PC-9 (cell line): ENCODE data around the gene TF. TPM values are rescaled to one million over a fixed set of nuclear protein-coding genes. Genes with fewer than 3 reads are reported as not detected.

Experiments used
- BruUV-seq: library from RNA; stranded (reverse); fragments of 400-500 nt; replicated peaks from 2 replicates; lab custom pipeline; 2021; lab: Mats Ljungman, UMichigan
- CTCF ChIA-PET: fragments of 300-600 bp; sonication (Branson Sonifier 250); formaldehyde crosslinking; loops from one replicate; lab custom pipeline; 2022; ENCODE audit warnings: antibody characterized with exemption; lab: Charles Lee
- POLR2A ChIA-PET: fragments of 300-600 bp; sonication (Branson Sonifier 250); formaldehyde crosslinking; loops from one replicate; lab custom pipeline; 2022; ENCODE audit warnings: antibody characterized with exemption; ENCODE audit not compliant: unreplicated experiment; lab: Charles Lee
- DNase-seq, 2 experiments: peaks; one replicate each; pipeline versions ENCODE4 v3.0.0 to v3.0.0-alpha.2; 2015 to 2022; ENCODE audit warnings: mixed read lengths in 1 of 2
- H2AFZ ChIP-seq: fragments of 200-600 bp; sonication (generic); 2 replicates; pipeline ENCODE4 v1.8.1; 2017; ENCODE audit warnings: antibody characterized with exemption
- H3F3A ChIP-seq: fragments of 200-600 bp; sonication (generic); 2 replicates; pipeline ENCODE4 v1.8.1; 2017; ENCODE audit warnings: antibody characterized with exemption, mild to moderate bottlenecking, low read depth; ENCODE audit not compliant: insufficient read depth
- H3K27ac ChIP-seq: fragments of 200-600 bp; sonication (generic); 2 replicates; pipeline ENCODE4 v1.6.1; 2016; ENCODE audit warnings: mixed run types
- H3K27me3 ChIP-seq: fragments of 200-600 bp; sonication (generic); 2 replicates; pipeline ENCODE4 v1.6.1; 2016; ENCODE audit warnings: low read depth, mixed run types; ENCODE audit not compliant: insufficient read depth
- H3K36me3 ChIP-seq: fragments of 200-600 bp; sonication (generic); 2 replicates; pipeline ENCODE4 v1.6.1; 2016; ENCODE audit warnings: low read depth, mixed run types
- H3K4me1 ChIP-seq: fragments of 200-600 bp; sonication (generic); replicated peaks from 2 replicates; pipeline ENCODE4 v1.6.1; 2016; ENCODE audit warnings: mixed run types; ENCODE audit not compliant: insufficient read depth
- H3K4me2 ChIP-seq: fragments of 200-600 bp; sonication (generic); 2 replicates; pipeline ENCODE4 v1.6.1; 2017; ENCODE audit warnings: mixed run types
- H3K4me3 ChIP-seq: fragments of 200-600 bp; sonication (generic); 2 replicates; pipeline ENCODE4 v1.6.1; 2016; ENCODE audit warnings: mixed run types
- H3K79me2 ChIP-seq: fragments of 200-600 bp; sonication (generic); 2 replicates; pipeline ENCODE4 v1.6.1; 2017; ENCODE audit warnings: low read depth, mixed run types
- H3K9me2 ChIP-seq: fragments of 200-600 bp; sonication (generic); 2 replicates; pipeline ENCODE4 v1.8.1; 2017; ENCODE audit warnings: mild to moderate bottlenecking; ENCODE audit not compliant: insufficient read depth
- H3K9me3 ChIP-seq: fragments of 200-600 bp; sonication (generic); 2 replicates; pipeline ENCODE4 v1.8.1; 2016; ENCODE audit warnings: low read depth; ENCODE audit not compliant: insufficient read depth
- H4K20me1 ChIP-seq: fragments of 200-600 bp; sonication (generic); 2 replicates; pipeline ENCODE4 v1.8.1; 2017; ENCODE audit not compliant: insufficient read depth
- CTCF ChIP-seq: fragments of 200-600 bp; sonication (generic); conservative IDR thresholded peaks from 2 replicates; pipeline ENCODE4 v1.6.1; 2017; ENCODE audit warnings: mixed run types, antibody characterized with exemption, mild to moderate bottlenecking, moderate library complexity
- EZH2 ChIP-seq: fragments of 200-600 bp; sonication (generic); IDR thresholded peaks from 2 replicates; pipeline ENCODE4 v1.8.0; 2017; ENCODE audit warnings: antibody characterized with exemption, low read depth
- intact Hi-C: fragments of 100-400 bp; cut with micrococcal nuclease; formaldehyde crosslinking; loops from one replicate; pipeline ENCODE4 v1.10.0; 2022; ENCODE audit not compliant: unreplicated experiment
- total RNA-seq: library from RNA; stranded (reverse); gene quantifications from 2 replicates; pipeline ENCODE4 v1.2.3, GENCODE V29; 2021

Gene TF
- total RNA-seq, 1 experiment from 2014 or later: 0.24 TPM

GRCh38 chr3:133733226-133733625 is 13.0 kb upstream of the TF start:
- Histone ChIP-seq H3K4me3 (no peak overlapping the region), H3K9me3 (no peaks in the 10 kb centered on the region; the same call in 1 of the 2 replicates), H3K27me3 (peaks cover 25% of the 10 kb centered on the region), H3F3A (no peaks in the 10 kb centered on the region), H3K9me2 (no peaks in the 10 kb centered on the region), H4K20me1 (no peaks in the 10 kb centered on the region), H3K4me1 (no peaks in the 10 kb centered on the region), H3K27ac (no peak overlapping the region), H3K4me2 (no peak overlapping the region), H2AFZ (no peak overlapping the region), H3K79me2 (no peaks in the 10 kb centered on the region), H3K36me3 (no peaks in the 10 kb centered on the region)
- no TSS peak for BruUV-seq
- TF ChIP-seq CTCF: no peak
- no peak for TF ChIP-seq EZH2
- intact Hi-C loops: no loop called here
- CTCF ChIA-PET: no interaction called here
- POLR2A ChIA-PET: no interaction called here
- no peak for DNase-seq

- intact Hi-C loops: no loop called here
- DNase-seq: no peak
- Histone ChIP-seq H3K36me3 (no peaks in the 10 kb centered on the region), H3K4me2 (no peak overlapping the region), H4K20me1 (no peaks in the 10 kb centered on the region), H3K9me2 (no peaks in the 10 kb centered on the region), H3F3A (no peaks in the 10 kb centered on the region), H3K79me2 (no peaks in the 10 kb centered on the region), H3K27ac (no peak overlapping the region), H3K27me3 (peaks cover 25% of the 10 kb centered on the region), H3K4me3 (no peak overlapping the region), H3K9me3 (no peaks in the 10 kb centered on the region), H3K4me1 (no peaks in the 10 kb centered on the region), H2AFZ (no peak overlapping the region)
- ChIA-PET CTCF (no interaction called here), POLR2A (no interaction called here)
- no peak for TF ChIP-seq EZH2
- TF ChIP-seq CTCF: no peak
- BruUV-seq: no TSS peak
Observed at GRCh38 chr3:133734305-133734704, 11.9 kb upstream of the TF start.

- H3F3A ChIP-seq: peaks cover 5% of the 10 kb centered on the region; the same call in 1 of the 2 replicates
- H3K4me3 ChIP-seq: peak overlapping the region; percentile 34; the same call in 1 of the 2 replicates
- H3K9me2 ChIP-seq: no peaks in the 10 kb centered on the region
- POLR2A ChIA-PET: no interaction called here
- BruUV-seq: no TSS peak
- TF ChIP-seq EZH2 (no peak), CTCF (no peak)
- intact Hi-C loops: no loop called here
- H2AFZ ChIP-seq: no peak overlapping the region
- peak overlapping the region; percentile 72 for H3K4me2 ChIP-seq
- no peaks in the 10 kb centered on the region for H3K79me2 ChIP-seq
- DNase-seq: peak; percentile 5 to 82
- CTCF ChIA-PET: no interaction called here
- H4K20me1 ChIP-seq: no peaks in the 10 kb centered on the region; the same call in 1 of the 2 replicates
- H3K27me3 ChIP-seq: no peaks in the 10 kb centered on the region; the same call in 1 of the 2 replicates
- no peaks in the 10 kb centered on the region for H3K9me3 ChIP-seq
- peaks cover 16% of the 10 kb centered on the region for H3K4me1 ChIP-seq
- H3K36me3 ChIP-seq: no peaks in the 10 kb centered on the region
- H3K27ac ChIP-seq: no peak overlapping the region
Observed at GRCh38 chr3:133742351-133743091, 3.7 kb upstream of the TF start.
